PC-9 (cell line): ENCODE results near the gene IMP3. TPM values are rescaled to one million over a fixed set of nuclear protein-coding genes. Genes with fewer than 3 reads are reported as not detected.

ENCODE experiments used
- BruUV-seq: library from RNA; stranded (reverse); fragments of 400-500 nt; replicated peaks from 2 replicates; lab custom pipeline; 2021; lab: Mats Ljungman, UMichigan
- CTCF ChIA-PET: fragments of 300-600 bp; sonication (Branson Sonifier 250); formaldehyde crosslinking; loops from one replicate; lab custom pipeline; 2022; ENCODE audit warnings: antibody characterized with exemption; lab: Charles Lee
- POLR2A ChIA-PET: fragments of 300-600 bp; sonication (Branson Sonifier 250); formaldehyde crosslinking; loops from one replicate; lab custom pipeline; 2022; ENCODE audit warnings: antibody characterized with exemption; ENCODE audit not compliant: unreplicated experiment; lab: Charles Lee
- DNase-seq, 2 experiments: peaks; one replicate each; pipeline versions ENCODE4 v3.0.0 to v3.0.0-alpha.2; 2015 to 2022; ENCODE audit warnings: mixed read lengths in 1 of 2
- H2AFZ ChIP-seq: fragments of 200-600 bp; sonication (generic); 2 replicates; pipeline ENCODE4 v1.8.1; 2017; ENCODE audit warnings: antibody characterized with exemption
- H3F3A ChIP-seq: fragments of 200-600 bp; sonication (generic); 2 replicates; pipeline ENCODE4 v1.8.1; 2017; ENCODE audit warnings: antibody characterized with exemption, mild to moderate bottlenecking, low read depth; ENCODE audit not compliant: insufficient read depth
- H3K27ac ChIP-seq: fragments of 200-600 bp; sonication (generic); 2 replicates; pipeline ENCODE4 v1.6.1; 2016; ENCODE audit warnings: mixed run types
- H3K27me3 ChIP-seq: fragments of 200-600 bp; sonication (generic); 2 replicates; pipeline ENCODE4 v1.6.1; 2016; ENCODE audit warnings: low read depth, mixed run types; ENCODE audit not compliant: insufficient read depth
- H3K36me3 ChIP-seq: fragments of 200-600 bp; sonication (generic); 2 replicates; pipeline ENCODE4 v1.6.1; 2016; ENCODE audit warnings: low read depth, mixed run types
- H3K4me1 ChIP-seq: fragments of 200-600 bp; sonication (generic); replicated peaks from 2 replicates; pipeline ENCODE4 v1.6.1; 2016; ENCODE audit warnings: mixed run types; ENCODE audit not compliant: insufficient read depth
- H3K4me2 ChIP-seq: fragments of 200-600 bp; sonication (generic); 2 replicates; pipeline ENCODE4 v1.6.1; 2017; ENCODE audit warnings: mixed run types
- H3K4me3 ChIP-seq: fragments of 200-600 bp; sonication (generic); 2 replicates; pipeline ENCODE4 v1.6.1; 2016; ENCODE audit warnings: mixed run types
- H3K79me2 ChIP-seq: fragments of 200-600 bp; sonication (generic); 2 replicates; pipeline ENCODE4 v1.6.1; 2017; ENCODE audit warnings: low read depth, mixed run types
- H3K9me2 ChIP-seq: fragments of 200-600 bp; sonication (generic); 2 replicates; pipeline ENCODE4 v1.8.1; 2017; ENCODE audit warnings: mild to moderate bottlenecking; ENCODE audit not compliant: insufficient read depth
- H3K9me3 ChIP-seq: fragments of 200-600 bp; sonication (generic); 2 replicates; pipeline ENCODE4 v1.8.1; 2016; ENCODE audit warnings: low read depth; ENCODE audit not compliant: insufficient read depth
- H4K20me1 ChIP-seq: fragments of 200-600 bp; sonication (generic); 2 replicates; pipeline ENCODE4 v1.8.1; 2017; ENCODE audit not compliant: insufficient read depth
- EZH2 ChIP-seq: fragments of 200-600 bp; sonication (generic); IDR thresholded peaks from 2 replicates; pipeline ENCODE4 v1.8.0; 2017; ENCODE audit warnings: antibody characterized with exemption, low read depth
- intact Hi-C: fragments of 100-400 bp; cut with micrococcal nuclease; formaldehyde crosslinking; loops from one replicate; pipeline ENCODE4 v1.10.0; 2022; ENCODE audit not compliant: unreplicated experiment
- total RNA-seq: library from RNA; stranded (reverse); gene quantifications from 2 replicates; pipeline ENCODE4 v1.2.3, GENCODE V29; 2021
- TF ChIP-seq, protein P1 (sequence below): fragments of 200-600 bp; sonication (generic); conservative IDR thresholded peaks from 2 replicates; pipeline ENCODE4 v1.6.1; 2017; ENCODE audit warnings: mixed run types, antibody characterized with exemption, mild to moderate bottlenecking, moderate library complexity

The IMP3 gene
- total RNA-seq, 1 experiment from 2014 or later: 53.0 TPM

GRCh38 chr15:75677465-75678323 lies 37.7 kb upstream of the IMP3 start:
- Histone ChIP-seq H2AFZ (no peak overlapping the region), H4K20me1 (no peaks in the 10 kb centered on the region), H3K9me3 (no peaks in the 10 kb centered on the region), H3K79me2 (0 out of 2 replicates have a peak, but pooled peaks cover 6% of the 10 kb centered on the region), H3K27ac (no peak overlapping the region), H3K36me3 (no peaks in the 10 kb centered on the region), H3K4me1 (peaks cover 23% of the 10 kb centered on the region), H3K4me2 (no peak overlapping the region), H3K9me2 (no peaks in the 10 kb centered on the region), H3K27me3 (no peaks in the 10 kb centered on the region), H3K4me3 (no peak overlapping the region), H3F3A (peaks cover 17% of the 10 kb centered on the region)
- BruUV-seq: no TSS peak
- POLR2A ChIA-PET: no interaction called here
- CTCF ChIA-PET: no interaction called here
- no peak for TF ChIP-seq EZH2
- TF ChIP-seq, protein P1, sequence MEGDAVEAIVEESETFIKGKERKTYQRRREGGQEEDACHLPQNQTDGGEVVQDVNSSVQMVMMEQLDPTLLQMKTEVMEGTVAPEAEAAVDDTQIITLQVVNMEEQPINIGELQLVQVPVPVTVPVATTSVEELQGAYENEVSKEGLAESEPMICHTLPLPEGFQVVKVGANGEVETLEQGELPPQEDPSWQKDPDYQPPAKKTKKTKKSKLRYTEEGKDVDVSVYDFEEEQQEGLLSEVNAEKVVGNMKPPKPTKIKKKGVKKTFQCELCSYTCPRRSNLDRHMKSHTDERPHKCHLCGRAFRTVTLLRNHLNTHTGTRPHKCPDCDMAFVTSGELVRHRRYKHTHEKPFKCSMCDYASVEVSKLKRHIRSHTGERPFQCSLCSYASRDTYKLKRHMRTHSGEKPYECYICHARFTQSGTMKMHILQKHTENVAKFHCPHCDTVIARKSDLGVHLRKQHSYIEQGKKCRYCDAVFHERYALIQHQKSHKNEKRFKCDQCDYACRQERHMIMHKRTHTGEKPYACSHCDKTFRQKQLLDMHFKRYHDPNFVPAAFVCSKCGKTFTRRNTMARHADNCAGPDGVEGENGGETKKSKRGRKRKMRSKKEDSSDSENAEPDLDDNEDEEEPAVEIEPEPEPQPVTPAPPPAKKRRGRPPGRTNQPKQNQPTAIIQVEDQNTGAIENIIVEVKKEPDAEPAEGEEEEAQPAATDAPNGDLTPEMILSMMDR: no peak
- DNase-seq: no peak
- intact Hi-C loops: no loop called here

DNA sequence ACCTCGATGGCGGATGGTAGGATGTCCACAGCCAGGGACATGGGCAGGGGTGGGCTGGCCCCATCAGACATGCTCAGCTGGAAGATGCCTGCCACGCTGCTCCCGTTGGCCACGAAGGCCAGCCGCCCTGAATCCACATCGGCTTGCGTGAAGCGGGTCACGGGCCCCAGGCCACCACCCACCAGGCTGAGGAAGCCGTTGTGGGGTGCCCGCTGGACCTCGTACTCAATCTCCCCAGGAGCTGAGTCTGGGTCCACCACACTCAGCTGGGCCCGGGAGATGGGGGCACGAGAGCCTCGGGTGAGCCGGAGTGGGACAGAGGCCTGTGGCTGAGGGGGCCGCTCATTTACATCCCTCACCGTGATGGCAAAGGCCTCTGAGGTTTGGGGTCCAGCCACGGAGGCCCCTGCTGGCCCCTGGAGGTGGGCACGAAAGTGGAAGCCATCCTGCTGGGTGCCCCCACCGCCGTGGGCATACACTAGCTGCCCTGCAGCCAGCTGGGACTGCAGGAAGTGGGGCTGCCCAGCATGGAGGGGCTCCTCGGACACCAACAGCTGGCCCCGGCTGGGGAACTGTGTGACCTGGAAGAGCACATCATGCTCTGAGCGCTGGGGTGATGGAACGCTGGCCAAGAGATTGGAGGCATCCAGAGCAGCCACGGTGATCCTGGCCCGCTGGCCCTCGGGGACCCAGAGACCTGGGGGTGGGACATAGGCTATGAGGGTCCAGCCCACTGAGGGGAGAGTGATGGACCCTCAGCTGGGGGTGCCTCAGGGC lies 36.9 kb upstream of the IMP3 start:
- CTCF ChIA-PET: no interaction called here
- no TSS peak for BruUV-seq

More for the DNA sequence above, 36.9 kb upstream of the IMP3 start:
- no peaks in the 10 kb centered on the region for H3K27me3 ChIP-seq
- TF ChIP-seq, protein P1: no peak
- TF ChIP-seq EZH2: no peak
- 0 out of 2 replicates have a peak, but pooled peaks cover 6% of the 10 kb centered on the region for H3K79me2 ChIP-seq
- no peaks in the 10 kb centered on the region for H3K9me3 ChIP-seq
- no peak overlapping the region for H3K4me3 ChIP-seq
- H2AFZ ChIP-seq: no peak overlapping the region
- no peaks in the 10 kb centered on the region for H3K9me2 ChIP-seq
- DNase-seq: no peak
- intact Hi-C loops: no loop called here
- H4K20me1 ChIP-seq: no peaks in the 10 kb centered on the region
- H3K36me3 ChIP-seq: no peaks in the 10 kb centered on the region
- H3K4me1 ChIP-seq: peaks cover 31% of the 10 kb centered on the region
- H3K27ac ChIP-seq: no peak overlapping the region
- POLR2A ChIA-PET: no interaction called here
- H3F3A ChIP-seq: peaks cover 25% of the 10 kb centered on the region
- no peak overlapping the region for H3K4me2 ChIP-seq
